Activated CD8-positive, alpha-beta T cell treated with anti-CD3 and anti-CD28 coated beads for 36 hours (primary cell): ENCODE data around the gene LTBP3. TPM values are rescaled to one million over a fixed set of nuclear protein-coding genes. Genes with fewer than 3 reads are reported as not detected.

ENCODE experiments used
- ATAC-seq: fragments of 200-7000 bp; cut with Tn5 transposase; one replicate; pipeline ENCODE4 v1.10.0; 2021; ENCODE audit warnings: mild to moderate bottlenecking, moderate library complexity
- CTCF ChIA-PET: fragments of 350-600 bp; sonication (Branson Sonifier 250); formaldehyde crosslinking; loops from one replicate; lab custom pipeline; 2021; ENCODE audit warnings: antibody characterized with exemption; lab: Charles Lee
- POLR2A ChIA-PET: fragments of 350-600 bp; sonication (Branson Sonifier 250); formaldehyde crosslinking; loops from one replicate; lab custom pipeline; 2021; ENCODE audit warnings: antibody characterized with exemption; lab: Charles Lee
- DNase-seq: peaks from one replicate; pipeline ENCODE4 v3.0.0-alpha.2; 2020
- H3K27ac Mint-ChIP-seq: one replicate; pipeline ENCODE4 v1.8.0; 2021; ENCODE audit warnings: mild to moderate bottlenecking, mixed read lengths
- H3K27me3 Mint-ChIP-seq: one replicate; pipeline ENCODE4 v1.8.0; 2021; ENCODE audit warnings: mixed read lengths
- H3K36me3 Mint-ChIP-seq: one replicate; pipeline ENCODE4 v1.8.0; 2021; ENCODE audit warnings: low read depth, mixed read lengths
- H3K4me1 Mint-ChIP-seq: one replicate; pipeline ENCODE4 v1.8.0; 2021; ENCODE audit warnings: low read depth, mixed read lengths
- H3K4me3 Mint-ChIP-seq: one replicate; pipeline ENCODE4 v1.8.0; 2021; ENCODE audit warnings: mild to moderate bottlenecking, moderate library complexity, mixed read lengths
- H3K9me3 Mint-ChIP-seq: one replicate; pipeline ENCODE4 v1.8.0; 2021; ENCODE audit warnings: mixed read lengths
- CTCF ChIP-seq: fragments of 200-600 bp; IDR thresholded peaks from one replicate; pipeline ENCODE4 v1.8.0; 2022; ENCODE audit warnings: antibody characterized with exemption, mild to moderate bottlenecking
- intact Hi-C: fragments of 100-400 bp; cut with micrococcal nuclease; formaldehyde crosslinking; loops from one replicate; pipeline ENCODE4 v1.10.0; 2022
- total RNA-seq, 2 experiments: library from RNA; stranded (reverse); gene quantifications; one replicate each; pipeline ENCODE4 v1.2.3, GENCODE V29; 2021

The LTBP3 gene
- total RNA-seq: 10 to 100 TPM; 55.4 to 56.0 TPM

GRCh38 chr11:65558002-65558929 is at the start of gene LTBP3:
Gene LTBP3 (minus strand): TSS chr11:65558359. CDS start chr11:65557959, 400 bp downstream.
- intact Hi-C loops: no loop called here
- DNase-seq (peak; percentile 63), ATAC-seq (peak; percentile 24)
- ChIA-PET CTCF (interaction anchor here (0.9 to 6.0 kb wide), 6 partner anchors 7 to 18 kb away, joined by 3 to 34 read pairs (median 5); partner anchors contain the start of genes FAM89B and ZNRD2), POLR2A (interaction anchor here (0.7 to 4.1 kb wide), 11 partner anchors 11 to 180 kb away, joined by 3 to 19 read pairs (median 4); partner anchors contain the start of genes FAM89B, MALAT1, NEAT1 and ZNRD2)
- H3K36me3 Mint-ChIP-seq: no peaks in the 10 kb centered on the region
- H3K27ac Mint-ChIP-seq: peak within 1 kb of the TSS; percentile 90
- TF ChIP-seq CTCF: no peak
- no peaks in the 10 kb centered on the region for H3K9me3 Mint-ChIP-seq
- H3K27me3 Mint-ChIP-seq: no peaks in the 10 kb centered on the region
- H3K4me3 Mint-ChIP-seq: peak within 1 kb of the TSS; percentile 87
- H3K4me1 Mint-ChIP-seq: peaks cover 60% of the 10 kb centered on the region

- POLR2A ChIA-PET: interaction anchor here (1.0 to 1.4 kb wide), 3 partner anchors 12 to 19 kb away, joined by 3 to 9 read pairs (median 4); no protein-coding TSS in a partner anchor
- H3K9me3 Mint-ChIP-seq: no peaks in the 10 kb centered on the region
These were observed 48.9 kb upstream of the LTBP3 start for GRCh38 chr11:65606876-65607613.

GRCh38 chr11:65604258-65604657 is 46.1 kb upstream of the LTBP3 start:
- ChIA-PET POLR2A (interaction anchor here (1.9 to 2.5 kb wide), 3 partner anchors 8 to 15 kb away, joined by 8 to 15 read pairs (median 9); partner anchors contain the start of gene KCNK7), CTCF (interaction anchor here (1.0 to 5.0 kb wide), 5 partner anchors 10 to 63 kb away, joined by 4 to 35 read pairs (median 6); partner anchors contain the start of gene EHBP1L1)
- Mint-ChIP-seq H3K4me1 (peaks cover 6% of the 10 kb centered on the region), H3K27ac (no peak overlapping the region), H3K9me3 (no peaks in the 10 kb centered on the region), H3K27me3 (no peaks in the 10 kb centered on the region), H3K4me3 (no peak overlapping the region), H3K36me3 (peaks cover 20% of the 10 kb centered on the region)
- TF ChIP-seq CTCF: no peak
- intact Hi-C loops: no loop called here
- ATAC-seq: no peak
- no peak for DNase-seq

More at GRCh38 chr11:65606876-65607613, 48.9 kb upstream of the LTBP3 start:
- Mint-ChIP-seq H3K27ac (no peak overlapping the region), H3K4me1 (peaks cover 27% of the 10 kb centered on the region), H3K27me3 (no peaks in the 10 kb centered on the region), H3K4me3 (no peak overlapping the region), H3K36me3 (peaks cover 23% of the 10 kb centered on the region)
- DNase-seq (no peak), ATAC-seq (peak; percentile 67)
- no peak for TF ChIP-seq CTCF
- CTCF ChIA-PET: interaction anchor here (0.6 to 5.0 kb wide), 4 partner anchors 13 to 277 kb away, joined by 3 to 35 read pairs (median 4); no protein-coding TSS in a partner anchor
- intact Hi-C loops: no loop called here

DNA sequence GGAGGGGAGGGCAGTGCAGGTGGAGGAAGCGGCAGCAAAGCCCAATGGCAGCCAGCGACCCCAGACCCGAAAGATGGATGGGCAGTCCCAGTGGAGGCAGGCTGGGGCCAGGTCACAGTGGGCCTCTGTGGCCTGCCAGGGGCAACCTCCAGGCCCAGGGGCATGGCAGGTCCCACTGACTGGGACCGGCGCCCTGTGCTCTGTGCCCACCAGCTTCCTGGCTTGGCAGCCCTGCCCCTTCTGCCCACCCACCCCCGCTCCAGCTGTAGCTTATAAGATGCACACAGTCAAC is 41.7 kb upstream of the LTBP3 start:
- Mint-ChIP-seq H3K4me1 (peaks cover 11% of the 10 kb centered on the region), H3K9me3 (no peaks in the 10 kb centered on the region), H3K27ac (no peak overlapping the region), H3K36me3 (peaks cover 6% of the 10 kb centered on the region), H3K27me3 (no peaks in the 10 kb centered on the region), H3K4me3 (no peak overlapping the region)
- TF ChIP-seq CTCF: no peak
- POLR2A ChIA-PET: interaction anchor here (0.6 to 1.5 kb wide), 3 partner anchors 9 to 61 kb away, joined by 3 to 4 read pairs (median 3); partner anchors contain the start of gene FAM89B
- intact Hi-C loops: no loop called here
- CTCF ChIA-PET: no interaction called here
- no peak for DNase-seq
- no peak for ATAC-seq
